Fibroblast of skin of right quadriceps (primary cell): Measurements from ENCODE around the gene ITGB2.

Experiments used
- DNase-seq: peaks from one replicate; pipeline ENCODE4 v3.0.0-alpha.2; 2013

Gene ITGB2

DNA sequence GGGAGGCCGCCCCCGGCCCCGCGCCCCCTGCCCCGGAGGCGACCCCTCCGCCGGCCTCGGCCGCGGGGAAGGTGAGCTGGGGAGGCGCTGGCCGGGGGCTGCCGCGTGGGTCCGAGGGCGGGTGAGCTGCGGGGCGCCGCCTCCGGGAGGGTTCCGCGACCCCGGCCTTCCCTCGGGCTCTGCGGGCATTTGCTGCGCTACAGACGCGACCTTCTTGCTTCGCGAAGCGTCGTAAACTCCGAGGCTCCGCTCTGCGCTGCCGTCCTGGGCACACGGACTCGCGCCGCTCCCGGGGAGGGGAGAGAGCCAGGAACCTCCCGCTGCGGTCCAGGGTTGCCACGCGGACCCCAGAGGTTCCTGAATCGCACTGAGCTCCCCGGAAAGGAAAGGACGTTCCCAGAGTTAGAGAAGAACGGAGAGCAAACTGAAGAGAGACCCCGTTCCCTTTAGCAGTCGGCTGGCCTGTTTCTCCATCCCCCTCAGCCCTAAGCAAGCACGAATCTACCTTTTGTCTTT, 19.5 kb upstream of the ITGB2 start:
- DNase-seq, result no peak

DNA sequence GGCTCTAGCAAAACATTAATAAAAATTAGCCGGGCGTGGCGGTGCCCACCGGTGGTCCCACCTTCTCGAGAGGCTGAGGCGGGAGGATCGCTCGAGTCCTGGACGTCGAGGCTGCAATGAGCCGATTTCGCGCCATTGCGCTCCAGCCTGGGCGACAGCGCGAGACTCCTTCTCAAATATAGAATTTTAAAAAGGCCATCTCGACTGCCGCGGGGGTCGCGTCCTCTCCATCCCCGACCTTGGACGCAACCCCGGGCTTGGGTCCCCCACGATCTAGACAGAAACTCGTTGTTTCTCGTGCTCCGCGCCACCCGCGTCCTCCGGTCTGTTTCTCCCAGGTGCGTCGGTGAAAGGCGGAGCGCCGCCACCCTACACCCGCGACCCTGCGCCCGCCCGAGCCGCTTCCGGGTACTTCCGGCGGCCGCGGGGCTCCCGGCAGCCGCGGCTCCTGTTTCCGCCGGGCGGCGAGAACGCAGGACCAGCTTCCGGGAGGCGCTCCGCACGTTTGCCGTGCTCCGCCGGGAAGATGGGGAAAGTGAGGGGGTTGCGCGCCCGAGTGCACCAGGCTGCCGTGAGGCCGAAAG, 18.9 kb upstream of the ITGB2 start, which contains the start of gene SLX9:
Gene SLX9, plus strand, starts transcription at position 498 of the 584 bp plus-strand sequence. Its CDS starts 29 bp downstream, at position 527.
- peak; percentile 80 for DNase-seq

- DNase-seq, result no peak
Observed at GRCh38 chr21:44938772-44939531, 18.3 kb upstream of the ITGB2 start.

- no peak for DNase-seq
Observed at GRCh38 chr21:44935533-44935927, 14.8 kb upstream of the ITGB2 start.

DNA sequence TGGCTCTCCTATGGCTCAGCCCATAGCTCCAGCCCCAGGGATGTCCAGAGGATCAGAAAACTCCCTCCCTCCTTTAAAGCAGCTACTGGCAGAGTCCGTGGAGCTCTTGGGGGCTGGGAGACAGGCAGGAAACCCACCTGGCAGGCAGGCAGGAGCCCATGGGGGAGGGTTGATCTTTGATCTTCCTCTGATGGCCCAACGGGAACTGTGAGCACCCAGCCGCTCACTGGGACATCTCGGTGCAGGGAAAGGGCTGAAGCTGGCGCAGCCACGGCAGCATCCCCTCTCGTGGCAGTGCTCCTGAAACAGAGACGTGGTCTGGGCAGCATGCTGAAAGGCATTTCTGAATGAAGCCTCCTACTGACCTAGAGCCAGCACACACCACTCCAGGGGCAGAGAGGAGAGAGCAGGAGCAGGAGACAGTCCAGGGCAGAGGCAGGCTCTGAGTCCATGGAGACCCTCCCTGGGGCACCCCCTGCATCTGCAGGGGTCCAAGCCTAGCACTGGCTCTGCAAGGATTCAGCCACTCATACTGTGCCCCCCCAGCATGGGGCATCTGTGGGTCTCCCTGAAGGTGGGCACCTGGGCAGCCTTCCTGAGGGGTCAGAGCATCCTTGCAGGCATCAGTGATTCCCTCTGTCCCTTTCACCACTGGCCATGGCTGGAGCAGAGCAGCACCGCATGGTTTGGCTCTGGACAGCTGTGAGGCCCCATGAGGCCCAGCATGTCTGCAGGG, 14.3 kb upstream of the ITGB2 start:
- DNase-seq, result no peak

GRCh38 chr21:44934276-44934675, 13.6 kb upstream of the ITGB2 start:
- no peak for DNase-seq

- no peak for DNase-seq
Observed at GRCh38 chr21:44933918-44934260, 13.2 kb upstream of the ITGB2 start.

GRCh38 chr21:44933199-44933917, 12.7 kb upstream of the ITGB2 start:
- no peak for DNase-seq

GRCh38 chr21:44932408-44933181, 11.9 kb upstream of the ITGB2 start:
- DNase-seq, result peak; percentile 42

GRCh38 chr21:44931501-44932407, 11.1 kb upstream of the ITGB2 start:
- DNase-seq, result no peak

DNA sequence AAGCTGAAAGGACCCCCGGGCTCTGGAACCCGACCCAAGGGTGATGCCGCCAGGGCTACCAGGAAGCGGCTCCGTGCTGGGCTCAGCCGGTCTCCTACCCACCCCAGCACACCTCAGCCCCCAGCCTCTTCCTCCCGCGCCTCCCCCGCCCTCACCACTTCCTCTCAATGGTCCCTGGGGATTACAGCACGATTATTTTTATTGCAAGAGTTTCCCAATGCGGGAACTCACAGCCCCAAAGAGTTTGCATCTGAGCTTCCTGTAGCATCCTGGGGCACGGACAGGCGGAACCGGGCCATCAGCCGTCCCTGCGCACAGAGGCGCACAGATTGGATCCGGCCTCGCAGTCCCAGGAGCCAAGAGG, 10.4 kb upstream of the ITGB2 start:
- peak; percentile 83 for DNase-seq

- no peak for DNase-seq
Observed at GRCh38 chr21:44930543-44930981, 9.9 kb upstream of the ITGB2 start.

DNA sequence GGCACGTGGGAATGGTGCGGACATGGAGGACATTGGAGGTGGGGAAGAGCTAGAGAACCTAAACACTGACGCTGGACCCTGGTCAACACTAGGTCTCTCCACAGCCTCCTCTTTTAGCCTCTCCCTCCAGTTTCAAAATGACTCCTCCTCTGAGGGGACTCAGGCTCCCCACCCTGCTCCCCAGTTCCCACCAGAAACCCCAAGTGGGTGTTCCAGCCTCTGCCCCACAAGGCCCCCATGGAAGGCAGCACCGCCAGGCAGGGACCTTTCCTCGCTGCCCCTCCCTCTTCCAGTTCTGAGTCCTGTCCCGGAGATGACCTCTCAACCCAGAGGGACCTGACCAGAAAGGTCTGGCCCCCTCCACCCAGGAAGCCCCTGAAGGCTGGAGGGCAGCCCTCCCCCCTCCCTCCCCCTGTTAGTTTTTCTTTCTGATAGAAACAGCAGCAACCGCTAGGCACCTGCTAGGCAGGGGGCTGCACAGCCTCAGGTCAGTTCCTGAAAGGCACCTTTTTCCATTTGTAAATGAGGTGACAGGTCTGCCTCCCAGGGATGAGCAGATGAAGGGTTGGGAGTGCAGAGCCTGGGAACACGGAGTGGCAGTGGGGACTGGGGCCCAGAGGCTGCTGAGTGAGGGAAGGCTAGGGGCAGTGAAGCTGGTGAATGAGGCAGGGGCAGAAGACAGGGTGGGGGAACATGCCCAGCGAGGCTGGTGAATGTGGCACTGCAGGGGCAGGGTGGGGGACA, 9.3 kb upstream of the ITGB2 start:
- no peak for DNase-seq

DNA sequence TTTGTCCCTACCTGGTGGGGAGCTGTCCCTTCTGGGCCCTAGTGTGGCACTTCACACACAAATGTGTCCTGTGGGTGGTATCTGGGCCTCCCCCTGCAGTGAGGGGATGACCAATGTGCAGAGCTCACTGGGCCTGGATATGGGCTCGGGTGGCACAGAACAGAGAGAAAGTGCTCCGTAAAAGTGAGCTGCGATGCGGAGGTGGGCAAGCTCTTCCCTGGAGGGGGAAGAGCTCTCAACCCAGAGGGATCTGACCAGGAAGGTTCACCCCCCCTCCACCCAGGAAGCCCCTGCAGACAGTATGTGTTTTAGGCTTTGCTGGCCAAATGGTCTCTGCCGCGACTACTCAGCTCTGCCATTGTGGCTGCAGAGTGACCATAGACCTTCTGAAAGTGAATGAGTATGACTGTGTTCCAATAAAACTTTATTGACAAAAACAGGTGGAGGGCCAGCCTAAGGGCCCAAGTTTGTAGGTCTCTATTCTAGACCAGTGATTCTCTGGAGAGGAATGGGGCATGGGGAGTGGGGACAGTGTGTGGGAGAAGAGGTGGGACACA, 8.6 kb upstream of the ITGB2 start:
- DNase-seq, result no peak

GRCh38 chr21:44928500-44929241, 8.0 kb upstream of the ITGB2 start:
- peak; percentile 84 for DNase-seq

DNA sequence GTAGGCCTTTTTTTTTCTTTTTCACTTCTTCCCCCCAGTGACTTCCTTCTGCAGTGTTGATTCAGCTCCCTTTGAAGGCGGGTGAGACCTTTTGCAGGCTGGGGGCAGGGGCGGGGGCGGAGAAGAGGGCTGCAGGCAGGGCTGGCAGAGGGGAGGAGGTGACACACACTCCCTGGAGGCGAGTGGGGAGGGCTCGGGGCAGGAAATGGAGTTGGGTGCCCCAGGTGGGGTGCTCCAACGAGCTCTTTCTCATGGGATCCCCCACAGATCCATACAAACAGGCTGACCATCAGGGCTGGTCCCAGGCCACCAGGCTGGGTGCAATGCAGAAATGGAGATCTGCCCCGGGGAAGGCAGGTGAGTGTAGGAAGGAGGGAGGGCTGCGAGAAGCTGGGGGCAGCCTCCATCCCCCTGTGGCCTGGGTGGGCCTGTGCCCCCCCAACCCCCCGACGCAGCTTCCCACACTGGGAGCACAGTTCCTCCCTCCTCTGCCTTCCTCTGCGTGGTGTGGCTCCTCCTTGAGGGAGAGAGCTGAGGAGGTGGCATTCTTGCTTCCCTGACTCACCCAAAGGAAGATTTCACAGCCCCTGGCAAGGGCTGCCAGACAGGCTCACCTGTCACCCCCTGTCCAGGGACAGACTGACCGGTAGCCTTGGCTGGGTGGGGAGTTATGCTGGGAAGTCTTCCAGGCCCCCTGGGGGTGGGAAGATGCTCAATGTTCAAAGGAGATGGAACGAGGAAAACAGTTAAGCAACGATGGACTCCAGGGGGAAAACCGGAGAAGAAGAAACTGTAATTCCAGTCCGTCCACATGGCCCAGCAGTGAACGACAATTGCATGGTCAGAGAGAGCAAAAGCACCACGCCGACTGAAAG, 7.1 kb upstream of the ITGB2 start:
- DNase-seq, result peak; percentile 83

DNA sequence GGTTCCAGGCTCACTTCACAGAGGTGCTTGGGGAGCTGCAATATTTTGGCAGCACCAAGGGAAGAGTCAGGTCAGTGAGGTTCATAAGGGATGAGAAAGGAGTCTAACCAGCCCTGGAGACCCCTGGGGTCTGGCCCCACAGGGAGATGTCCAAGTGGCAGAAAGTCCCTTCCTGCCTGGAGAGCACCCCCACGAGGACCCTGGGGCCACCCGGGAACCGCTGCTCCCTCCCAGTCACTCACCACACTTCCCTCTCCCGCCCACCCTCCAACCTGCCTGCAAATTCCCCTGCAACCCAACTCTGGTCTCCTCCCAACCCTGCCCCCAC, 6.5 kb upstream of the ITGB2 start:
- DNase-seq, result no peak

DNA sequence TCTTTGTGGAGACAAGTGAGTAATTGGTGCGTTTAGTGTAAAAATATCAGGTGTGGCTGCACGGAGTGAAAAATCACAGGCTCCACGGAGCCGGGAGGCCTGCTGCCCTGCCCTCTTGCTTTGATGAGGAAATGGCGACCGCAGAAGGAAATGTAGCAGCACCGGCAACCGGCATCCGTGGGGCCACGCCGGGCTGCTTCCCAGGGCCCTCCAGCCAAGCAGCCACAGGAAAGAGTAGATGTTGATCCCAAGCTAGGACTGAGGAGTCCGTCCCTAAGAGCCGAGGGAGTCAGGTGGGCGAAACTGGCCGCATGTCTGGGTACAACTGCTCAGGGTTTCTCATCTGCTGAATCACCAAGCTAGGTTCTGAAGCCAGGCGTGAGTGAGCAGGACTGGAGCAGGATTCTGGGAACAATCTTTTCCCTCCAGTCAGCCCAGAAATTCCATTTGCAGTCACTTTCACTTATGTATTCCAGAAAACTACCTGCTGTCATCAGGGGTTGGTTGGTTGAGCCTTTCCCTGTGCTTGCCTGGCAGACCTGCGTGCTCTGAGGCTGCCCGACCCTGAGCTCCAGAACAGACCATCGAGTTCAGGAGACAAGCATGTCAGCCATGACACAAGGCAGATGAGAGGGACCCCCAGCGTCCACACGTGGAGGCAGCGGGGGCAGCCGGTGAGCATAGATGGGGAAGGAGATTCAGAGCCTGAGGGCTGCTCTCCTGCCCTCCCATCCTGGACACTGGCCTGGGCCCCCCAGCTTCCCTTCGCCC, 5.8 kb upstream of the ITGB2 start:
- DNase-seq, result peak; percentile 44
